A673 (cell line): ENCODE results near the gene PITPNM2. TPM values are rescaled to one million over a fixed set of nuclear protein-coding genes. Genes with fewer than 3 reads are reported as not detected.

ENCODE experiments used
- BruUV-seq: library from RNA; stranded (reverse); fragments of 400-500 nt; replicated peaks from 2 replicates; lab custom pipeline; 2021; lab: Mats Ljungman, UMichigan
- CTCF ChIA-PET: fragments of 300-600 bp; sonication (Branson Sonifier 250); formaldehyde crosslinking; loops from one replicate; lab custom pipeline; 2022; ENCODE audit warnings: antibody characterized with exemption; lab: Charles Lee
- POLR2A ChIA-PET: fragments of 300-600 bp; sonication (Branson Sonifier 250); formaldehyde crosslinking; loops from one replicate; lab custom pipeline; 2022; ENCODE audit warnings: antibody characterized with exemption; ENCODE audit not compliant: low non-redundant PET; lab: Charles Lee
- DNase-seq: peaks from one replicate; pipeline ENCODE4 v3.0.0-alpha.2; 2015; ENCODE audit warnings: low spot score
- H3K27ac ChIP-seq: fragments of 200-600 bp; sonication (generic); 2 replicates; pipeline ENCODE4 v1.5.1; 2016; ENCODE audit warnings: mixed run types, low read depth, mild to moderate bottlenecking, mixed read lengths, antibody characterized with exemption, low read length; ENCODE audit not compliant: poor library complexity, severe bottlenecking
- H3K27me3 ChIP-seq: fragments of 200-600 bp; sonication (generic); replicated peaks from 2 replicates; pipeline ENCODE4 v1.6.1; 2017; ENCODE audit warnings: mixed run types, low read depth, mild to moderate bottlenecking, mixed read lengths, antibody characterized with exemption, low read length; ENCODE audit not compliant: insufficient read depth, poor library complexity
- H3K36me3 ChIP-seq: fragments of 200-600 bp; sonication (generic); 2 replicates; pipeline ENCODE4 v1.6.1; 2016; ENCODE audit warnings: mixed run types, mild to moderate bottlenecking, mixed read lengths, antibody characterized with exemption, low read length; ENCODE audit not compliant: insufficient read depth, poor library complexity, severe bottlenecking
- H3K4me1 ChIP-seq: fragments of 200-600 bp; sonication (generic); 2 replicates; pipeline ENCODE4 v1.6.1; 2017; ENCODE audit warnings: mixed run types, mild to moderate bottlenecking, mixed read lengths, antibody characterized with exemption, low read length; ENCODE audit not compliant: insufficient read depth, poor library complexity, severe bottlenecking
- H3K4me3 ChIP-seq: fragments of 200-600 bp; sonication (generic); 2 replicates; pipeline ENCODE4 v1.5.1; 2016; ENCODE audit warnings: low read depth, mixed run types, mild to moderate bottlenecking, mixed read lengths, low read length; ENCODE audit not compliant: poor library complexity, severe bottlenecking
- H3K9me3 ChIP-seq: fragments of 200-600 bp; sonication (generic); 2 replicates; pipeline ENCODE4 v1.6.1; 2016; ENCODE audit warnings: mixed run types, low read depth, mild to moderate bottlenecking, mixed read lengths, antibody characterized with exemption, low read length; ENCODE audit not compliant: poor library complexity, severe bottlenecking
- CTCF ChIP-seq: fragments of 300-800, 200-600 bp; sonication (generic); conservative IDR thresholded peaks from 2 replicates; pipeline ENCODE4 v1.5.1; 2017; ENCODE audit warnings: low read depth, mild to moderate bottlenecking, antibody characterized with exemption, low read length, moderate library complexity, mixed read lengths
- EZH2 ChIP-seq: fragments of 200-600 bp; sonication (generic); IDR thresholded peaks from 2 replicates; pipeline ENCODE4 v1.6.1; 2017; ENCODE audit warnings: borderline replicate concordance, low read depth, mild to moderate bottlenecking, mixed read lengths, antibody characterized with exemption, low read length; ENCODE audit not compliant: poor library complexity, severe bottlenecking
- intact Hi-C: fragments of 100-400 bp; cut with micrococcal nuclease; formaldehyde crosslinking; loops from one replicate; pipeline ENCODE4 v1.10.0; 2022; ENCODE audit not compliant: unreplicated experiment
- total RNA-seq: library from RNA; stranded (reverse); gene quantifications from 2 replicates; pipeline ENCODE4 v1.2.3, GENCODE V29; 2021

The PITPNM2 gene
- total RNA-seq, 1 experiment from 2014 or later, result 6.4 TPM

- Histone ChIP-seq H3K4me3 (no peak overlapping the region), H3K4me1 (no peaks in the 10 kb centered on the region), H3K9me3 (no peaks in the 10 kb centered on the region), H3K36me3 (no peaks in the 10 kb centered on the region), H3K27ac (no peak overlapping the region), H3K27me3 (no peaks in the 10 kb centered on the region)
- intact Hi-C loops, result no loop called here
- no TSS peak for BruUV-seq
- no peak for TF ChIP-seq CTCF
- TF ChIP-seq EZH2, result no peak
- POLR2A ChIA-PET, result no interaction called here
- DNase-seq, result no peak
- CTCF ChIA-PET, result no interaction called here
These were observed 15.2 kb downstream of the PITPNM2 start for GRCh38 chr12:123135688-123136087.

GRCh38 chr12:123134826-123135225, 16.1 kb downstream of the PITPNM2 start:
- no peak for TF ChIP-seq EZH2
- no peak for TF ChIP-seq CTCF
- DNase-seq, result no peak
- H3K9me3 ChIP-seq, result no peaks in the 10 kb centered on the region
- H3K27me3 ChIP-seq, result no peaks in the 10 kb centered on the region
- H3K36me3 ChIP-seq, result no peaks in the 10 kb centered on the region
- no peak overlapping the region for H3K27ac ChIP-seq
- H3K4me1 ChIP-seq, result no peaks in the 10 kb centered on the region
- ChIA-PET POLR2A (no interaction called here), CTCF (interaction anchor here (0.7 kb wide), 1 partner anchor 10 kb away, joined by 3 read pairs; no protein-coding TSS in a partner anchor)
- H3K4me3 ChIP-seq, result no peak overlapping the region
- intact Hi-C loops, result no loop called here
- no TSS peak for BruUV-seq

GRCh38 chr12:123134271-123134671, 16.6 kb downstream of the PITPNM2 start:
- intact Hi-C loops, result no loop called here
- Histone ChIP-seq H3K4me3 (no peak overlapping the region), H3K36me3 (no peaks in the 10 kb centered on the region), H3K4me1 (no peaks in the 10 kb centered on the region), H3K27ac (no peak overlapping the region), H3K9me3 (no peaks in the 10 kb centered on the region), H3K27me3 (no peaks in the 10 kb centered on the region)
- BruUV-seq, result no TSS peak
- ChIA-PET POLR2A (no interaction called here), CTCF (no interaction called here)
- TF ChIP-seq EZH2, result no peak
- no peak for TF ChIP-seq CTCF
- DNase-seq, result no peak
